Fibroblast of peridontal ligament (primary cell): Measurements from ENCODE around the gene CYP4F12.

Experiments
- DNase-seq: peaks from one replicate; pipeline ENCODE4 v3.0.0-alpha.2; 2010; ENCODE audit errors: extremely low read depth

CYP4F12 gene, protein sequence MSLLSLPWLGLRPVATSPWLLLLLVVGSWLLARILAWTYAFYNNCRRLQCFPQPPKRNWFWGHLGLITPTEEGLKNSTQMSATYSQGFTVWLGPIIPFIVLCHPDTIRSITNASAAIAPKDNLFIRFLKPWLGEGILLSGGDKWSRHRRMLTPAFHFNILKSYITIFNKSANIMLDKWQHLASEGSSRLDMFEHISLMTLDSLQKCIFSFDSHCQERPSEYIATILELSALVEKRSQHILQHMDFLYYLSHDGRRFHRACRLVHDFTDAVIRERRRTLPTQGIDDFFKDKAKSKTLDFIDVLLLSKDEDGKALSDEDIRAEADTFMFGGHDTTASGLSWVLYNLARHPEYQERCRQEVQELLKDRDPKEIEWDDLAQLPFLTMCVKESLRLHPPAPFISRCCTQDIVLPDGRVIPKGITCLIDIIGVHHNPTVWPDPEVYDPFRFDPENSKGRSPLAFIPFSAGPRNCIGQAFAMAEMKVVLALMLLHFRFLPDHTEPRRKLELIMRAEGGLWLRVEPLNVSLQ

GRCh38 chr19:15672580-15673175 is at the start of gene CYP4F12:
CYP4F12 (plus strand) TSS chr19:15673087; CDS start chr19:15673530, 443 bp downstream.
- no peak for DNase-seq

GRCh38 chr19:15623711-15624318 is 49.1 kb upstream of the CYP4F12 start:
- no peak for DNase-seq

DNA sequence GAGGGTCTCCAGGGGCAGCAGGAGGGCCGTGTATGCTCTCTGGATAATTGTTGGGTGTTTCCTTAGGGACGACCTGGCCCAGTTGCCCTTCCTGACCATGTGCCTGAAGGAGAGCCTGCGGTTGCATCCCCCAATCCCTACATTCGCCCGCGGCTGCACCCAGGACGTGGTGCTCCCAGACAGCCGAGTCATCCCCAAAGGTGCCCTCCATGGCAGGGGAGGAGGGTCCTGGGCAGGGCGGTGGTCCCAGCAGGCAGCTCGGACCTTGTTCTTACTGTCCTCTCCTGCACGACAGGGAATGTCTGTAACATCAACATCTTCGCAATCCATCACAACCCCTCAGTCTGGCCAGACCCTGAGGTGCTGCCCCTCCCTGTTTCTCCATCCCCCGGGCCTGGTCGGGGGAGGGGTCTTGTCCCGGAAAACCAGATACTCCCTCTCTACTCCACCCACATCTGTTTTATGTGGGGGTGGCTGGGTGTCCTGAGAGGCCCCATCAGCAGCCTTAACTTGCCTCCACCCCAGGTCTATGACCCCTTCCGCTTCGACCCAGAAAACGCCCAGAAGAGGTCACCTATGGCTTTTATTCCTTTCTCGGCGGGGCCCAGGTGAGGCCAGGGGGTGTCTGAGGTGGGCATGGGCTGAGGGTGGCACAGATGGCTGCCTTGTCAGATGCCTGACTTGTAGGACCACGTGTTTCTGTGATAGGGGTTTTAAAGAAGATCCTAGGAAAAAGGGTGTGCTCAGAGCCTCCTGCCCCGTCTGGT is 44.5 kb upstream of the CYP4F12 start:
- DNase-seq, result no peak

GRCh38 chr19:15629003-15629880 is 43.6 kb upstream of the CYP4F12 start:
- DNase-seq, result peak; percentile 38

GRCh38 chr19:15631817-15632216 is 41.1 kb upstream of the CYP4F12 start:
- no peak for DNase-seq

DNA sequence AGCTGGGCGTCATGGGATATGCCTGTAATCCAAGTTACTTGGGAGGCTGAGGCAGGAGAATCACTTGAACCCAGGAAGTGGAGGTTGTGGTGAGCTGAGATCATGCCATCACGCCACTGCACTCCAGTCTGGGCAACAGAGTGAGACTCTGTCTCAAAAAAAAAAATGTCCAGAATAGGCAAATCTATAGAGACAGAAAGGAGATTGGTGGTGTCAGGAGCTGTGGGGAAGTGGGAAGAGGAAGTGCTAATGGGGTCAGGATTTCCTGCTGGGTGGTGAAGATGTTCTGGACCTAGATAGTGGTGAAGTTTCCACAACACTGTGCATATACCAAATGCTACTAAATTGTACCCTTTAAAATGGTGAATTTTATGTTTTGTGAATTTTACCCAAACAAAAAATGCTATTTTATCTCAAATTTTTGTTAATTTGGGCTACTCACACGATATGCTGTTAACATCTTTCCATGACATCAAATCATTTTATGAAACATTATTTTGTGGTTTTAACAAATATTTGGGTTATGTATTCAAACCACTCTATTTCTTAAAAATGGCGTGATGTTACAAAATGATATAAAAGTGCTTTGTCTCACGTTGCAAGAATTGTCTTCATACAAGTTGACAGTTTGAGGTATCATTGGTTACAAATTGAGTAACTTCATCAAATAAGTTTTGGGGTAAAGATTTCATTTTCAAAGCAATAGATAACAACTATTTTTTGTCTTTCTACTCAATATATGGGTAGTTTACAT is 39.6 kb upstream of the CYP4F12 start:
- DNase-seq, result no peak

DNA sequence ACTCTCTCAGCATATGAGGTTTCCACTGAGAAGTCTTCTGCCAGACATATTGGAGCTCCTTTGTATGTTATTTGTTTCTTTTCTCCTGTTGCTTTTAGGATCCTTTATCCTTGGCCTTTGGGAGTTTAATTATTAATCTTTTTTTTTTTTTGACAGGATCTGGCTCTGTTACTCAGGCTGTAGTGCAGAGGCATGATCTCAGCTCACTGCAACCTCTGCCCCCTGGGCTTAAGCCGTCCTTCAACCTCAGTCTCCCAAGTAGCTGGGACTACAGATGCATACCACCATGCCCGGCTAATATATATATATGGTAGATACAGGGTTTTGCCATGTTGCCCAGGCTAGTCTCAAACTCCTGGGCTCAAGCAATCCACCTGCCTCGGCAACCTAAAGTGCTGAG is 38.8 kb upstream of the CYP4F12 start:
- no peak for DNase-seq

- no peak for DNase-seq
These were observed 37.7 kb upstream of the CYP4F12 start for GRCh38 chr19:15635016-15635805.

DNA sequence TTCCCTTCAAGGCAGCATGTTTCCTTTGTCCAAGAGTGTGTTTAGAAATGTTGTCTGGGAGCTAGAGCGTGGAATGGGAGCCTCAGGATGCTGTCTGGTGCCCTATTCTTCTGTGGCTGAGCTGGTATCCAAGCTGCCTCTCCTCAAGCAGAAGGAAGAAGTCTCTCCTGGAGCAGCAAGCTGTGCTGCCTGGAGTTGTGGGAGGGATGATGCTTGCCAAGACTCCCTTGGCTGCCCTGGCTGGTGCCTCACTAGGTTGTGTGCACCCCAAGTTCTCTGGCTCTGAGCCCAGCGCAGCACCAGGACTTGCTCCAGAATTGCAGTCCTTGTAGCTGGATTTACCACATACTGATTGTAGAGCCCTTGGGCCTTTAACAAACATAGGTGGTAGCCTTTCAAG is 36.9 kb upstream of the CYP4F12 start:
- DNase-seq, result no peak

- no peak for DNase-seq
These were observed 33.3 kb upstream of the CYP4F12 start for GRCh38 chr19:15639596-15639995.

DNA sequence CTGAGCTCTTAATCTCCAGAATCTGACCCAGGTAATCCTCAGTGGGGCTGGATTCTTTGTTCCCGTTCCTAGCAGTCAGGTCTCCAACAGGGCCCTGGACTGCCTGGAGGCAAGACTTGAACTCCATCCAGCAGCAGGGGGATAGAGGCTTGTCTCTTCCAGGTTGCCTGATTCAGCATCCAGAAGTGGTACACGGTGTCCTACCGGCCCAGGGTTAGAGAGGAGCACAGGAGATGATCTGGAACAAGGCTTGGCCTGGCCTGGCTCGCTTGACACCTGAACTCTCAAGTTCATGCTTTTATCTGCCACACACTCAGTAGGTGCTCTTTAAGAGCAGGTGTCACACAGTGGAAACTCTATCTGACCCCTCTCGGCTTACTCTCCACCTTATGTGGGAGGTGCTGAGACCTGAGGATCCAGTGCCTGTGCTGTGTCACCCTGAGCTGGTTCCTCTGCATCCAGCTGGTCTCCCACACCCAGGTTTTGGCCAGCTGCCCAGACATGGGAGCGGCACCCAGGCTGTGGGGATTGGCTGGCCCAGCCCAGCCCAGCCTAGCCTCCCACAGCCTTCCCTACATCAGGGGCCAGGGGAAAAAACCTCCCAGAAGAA is 32.5 kb upstream of the CYP4F12 start, which contains the start of gene CYP4F3:
Gene CYP4F3, plus strand, starts transcription at position 604 of the 610 bp plus-strand sequence. CDS start 519 bp downstream, outside the sequence.
- DNase-seq, result no peak

- DNase-seq, result no peak
These were observed 31.8 kb upstream of the CYP4F12 start for GRCh38 chr19:15640904-15641597.

- DNase-seq, result no peak
These were observed 30.9 kb upstream of the CYP4F12 start for GRCh38 chr19:15641901-15642491.

DNA sequence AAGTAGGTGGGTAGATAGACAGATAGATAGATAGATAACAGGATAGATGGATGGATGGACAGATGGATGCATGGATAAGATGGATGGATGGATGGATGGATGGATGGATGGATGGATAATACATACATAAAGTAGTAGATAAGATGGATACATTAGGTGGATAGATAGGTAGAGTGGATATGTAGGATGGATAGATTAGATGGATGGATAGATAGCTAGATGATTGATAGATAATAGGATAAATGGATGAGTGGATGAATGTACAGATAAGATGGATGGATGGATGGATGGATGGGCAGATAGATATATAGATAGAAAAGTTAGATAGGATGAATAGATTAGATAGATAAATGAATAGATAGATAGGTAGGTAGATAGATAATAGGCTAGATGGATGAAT is 30.1 kb upstream of the CYP4F12 start:
- no peak for DNase-seq

DNA sequence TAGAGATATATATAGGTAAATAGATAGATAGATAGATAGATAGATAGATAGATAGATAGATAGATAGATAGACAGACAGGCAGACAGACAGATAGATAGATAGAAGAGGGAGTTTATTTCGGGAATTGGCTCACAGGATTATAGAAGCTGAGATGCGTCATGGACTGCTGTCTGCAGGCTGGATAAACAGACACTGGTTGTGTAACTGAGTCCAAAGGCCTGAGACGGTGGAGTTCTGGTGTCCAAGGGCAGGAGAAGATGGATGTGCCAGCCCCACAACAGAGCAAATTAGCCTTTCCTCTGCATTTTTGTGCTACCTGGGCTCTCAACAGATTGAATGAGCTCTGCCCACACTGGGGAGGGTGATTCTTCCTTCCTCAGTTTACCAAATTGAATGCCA is 29.5 kb upstream of the CYP4F12 start:
- DNase-seq, result no peak

- no peak for DNase-seq
These were observed 28.7 kb upstream of the CYP4F12 start for GRCh38 chr19:15644066-15644741.

DNA sequence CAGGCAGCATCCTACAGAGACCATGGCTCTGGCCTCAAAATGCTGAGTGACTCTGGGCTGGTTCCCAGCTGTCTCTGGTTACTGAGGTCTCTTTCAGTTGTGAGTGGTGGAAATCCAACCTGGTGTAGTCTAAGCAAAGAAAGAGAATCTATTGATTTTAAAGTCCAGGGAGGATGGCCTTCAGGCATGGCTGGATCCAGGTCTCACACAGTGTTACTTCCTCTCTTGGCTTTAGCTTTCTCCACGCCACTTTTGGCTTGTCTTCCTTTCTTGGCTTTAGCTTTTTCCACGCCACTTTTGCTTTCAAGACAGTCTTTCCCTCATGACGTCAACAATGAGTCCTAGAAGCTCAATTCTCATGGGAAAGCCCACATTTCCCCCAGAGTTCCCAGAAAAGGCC is 28.1 kb upstream of the CYP4F12 start:
- DNase-seq, result no peak
